CD14-positive monocyte (primary cell): ENCODE measurements around the gene MLX. TPM values are rescaled to one million over a fixed set of nuclear protein-coding genes. Genes with fewer than 3 reads are reported as not detected.
A peak's percentile ranks its signal among the peaks of the same experiment; 100 is the strongest.

Experiments used
- DNase-seq, 3 donors: peaks; one replicate each; pipeline ENCODE4 v3.0.0-alpha.2; 2011 to 2022
- H2AFZ ChIP-seq: 2 replicates; pipeline ENCODE4 v1.6.0; 2012; ENCODE audit warnings: mild to moderate bottlenecking, low read depth, low read length, inconsistent platforms; ENCODE audit not compliant: insufficient read depth, poor library complexity, severe bottlenecking
- H3K27ac ChIP-seq, 2 donors: 1 replicate in 1 of 2; 2 replicates in 1 of 2; pipeline ENCODE4 v1.5.1; 2012 to 2013; ENCODE audit warnings: low read length in 2 of 2, control low read depth in 1 of 2, inconsistent platforms in 1 of 2, low read depth in 1 of 2, mild to moderate bottlenecking in 1 of 2
- H3K27me3 ChIP-seq, 2 donors: one replicate each; pipeline versions ENCODE4 v1.6.0 to v1.6.1; 2011 to 2013; ENCODE audit warnings: low read length in 2 of 2; ENCODE audit not compliant: control insufficient read depth in 2 of 2, insufficient read depth in 2 of 2
- H3K36me3 ChIP-seq, 2 donors: replicated peaks in 1 of 2; 1 replicate in 1 of 2; 2 replicates in 1 of 2; pipeline versions ENCODE4 v1.5.1 to v1.6.1; 2012 to 2013; ENCODE audit warnings: low read length in 2 of 2, control low read depth in 1 of 2, inconsistent platforms in 1 of 2, mild to moderate bottlenecking in 1 of 2; ENCODE audit not compliant: insufficient read depth in 2 of 2, control insufficient read depth in 1 of 2
- H3K4me1 ChIP-seq, 2 donors: 1 replicate in 1 of 2; 2 replicates in 1 of 2; pipeline versions ENCODE4 v1.5.1 to v1.6.1; 2012 to 2013; ENCODE audit warnings: low read length in 2 of 2, control low read depth in 1 of 2, inconsistent platforms in 1 of 2, mild to moderate bottlenecking in 1 of 2, moderate library complexity in 1 of 2; ENCODE audit not compliant: insufficient read depth in 2 of 2, control insufficient read depth in 1 of 2
- H3K4me2 ChIP-seq: replicated peaks from 2 replicates; pipeline ENCODE3; 2012; ENCODE audit warnings: low read length, moderate library complexity, mild to moderate bottlenecking; ENCODE audit not compliant: poor library complexity, severe bottlenecking; ENCODE audit errors: extremely low read depth
- H3K4me3 ChIP-seq, 3 experiments: fragments of 200-600 bp in 1 of 3; sonication (generic) in 1 of 3; replicated peaks in 1 of 3; 1 replicate in 2 of 3; 2 replicates in 1 of 3; pipeline ENCODE4 v1.5.1; 2011 to 2013; ENCODE audit warnings: low read length in 3 of 3, mild to moderate bottlenecking in 3 of 3, control low read depth in 2 of 3, low read depth in 2 of 3, inconsistent platforms in 1 of 3, moderate library complexity in 1 of 3
- H3K79me2 ChIP-seq: 2 replicates; pipeline ENCODE4 v1.6.0; 2012; ENCODE audit warnings: mild to moderate bottlenecking, control low read depth, inconsistent platforms, low read length, moderate library complexity; ENCODE audit not compliant: insufficient read depth
- H3K9ac ChIP-seq: 2 replicates; pipeline ENCODE4 v1.6.0; 2017; ENCODE audit warnings: low read length, mild to moderate bottlenecking; ENCODE audit not compliant: insufficient read depth, poor library complexity, severe bottlenecking
- H3K9me3 ChIP-seq, 2 donors: replicated peaks in 1 of 2; 1 replicate in 1 of 2; 2 replicates in 1 of 2; pipeline versions ENCODE4 v1.5.1 to v1.6.1; 2012 to 2013; ENCODE audit warnings: low read length in 2 of 2, control low read depth in 1 of 2; ENCODE audit not compliant: control insufficient read depth in 1 of 2, insufficient read depth in 1 of 2
- H4K20me1 ChIP-seq: 2 replicates; pipeline ENCODE4 v1.6.0; 2012; ENCODE audit warnings: mild to moderate bottlenecking, low read length, control low read depth, moderate library complexity; ENCODE audit not compliant: insufficient read depth
- H3K27ac Mint-ChIP-seq, 7 donors: one replicate each; pipeline ENCODE4 v1.8.0; 2020; ENCODE audit warnings: mild to moderate bottlenecking in 7 of 7, mixed read lengths in 7 of 7, moderate library complexity in 6 of 7, inconsistent platforms in 2 of 7
- H3K27me3 Mint-ChIP-seq, 3 donors: one replicate each; pipeline ENCODE4 v1.8.0; 2021 to 2022; ENCODE audit warnings: low read depth in 3 of 3, mild to moderate bottlenecking in 3 of 3, mixed read lengths in 3 of 3, moderate library complexity in 3 of 3, inconsistent platforms in 1 of 3
- H3K36me3 Mint-ChIP-seq, 2 donors: one replicate each; pipeline ENCODE4 v1.8.0; 2020; ENCODE audit warnings: mixed read lengths in 2 of 2, inconsistent platforms in 1 of 2, mild to moderate bottlenecking in 1 of 2
- H3K4me1 Mint-ChIP-seq: one replicate; pipeline ENCODE4 v1.8.0; 2020; ENCODE audit warnings: mild to moderate bottlenecking, mixed read lengths
- H3K4me3 Mint-ChIP-seq, 2 donors: one replicate each; pipeline ENCODE4 v1.8.0; 2020; ENCODE audit warnings: mild to moderate bottlenecking in 2 of 2, mixed read lengths in 2 of 2, moderate library complexity in 1 of 2
- H3K9me3 Mint-ChIP-seq, 7 donors: one replicate each; pipeline ENCODE4 v1.8.0; 2020 to 2022; ENCODE audit warnings: mixed read lengths in 7 of 7, mild to moderate bottlenecking in 6 of 7, moderate library complexity in 6 of 7, inconsistent platforms in 2 of 7
- WGBS: methylation state at CpG from one replicate; pipeline ENCODE4 v1.1.5; 2013; ENCODE audit warnings: missing lambda C conversion rate; ENCODE audit not compliant: insufficient coverage; 5-methylcytosine and 5-hydroxymethylcytosine counted together
- intact Hi-C, 2 donors: fragments of 100-400 bp; cut with micrococcal nuclease; formaldehyde crosslinking; loops; one replicate each; pipeline versions ENCODE4 v1.15.0 to v1.15.1; 2023
- polyA plus RNA-seq, 3 donors: library from polyadenylated mRNA; depleted of rRNA in 1 of 3; unstranded in 2 of 3; stranded (reverse) in 1 of 3; fragments of 300-500 nt in 2 of 3; fragments of >200 nt in 1 of 3; fragmentation: Illumina TruSeq in 2 of 3; gene quantifications; 1 replicate in 2 of 3; 2 replicates in 1 of 3; pipeline ENCODE4 v1.2.3, GENCODE V29; 2012 to 2021
- TF ChIP-seq, protein P1 (sequence below): fragments of 200-600 bp; IDR thresholded peaks from one replicate; pipeline ENCODE4 v1.8.0; 2022; ENCODE audit warnings: antibody characterized with exemption, mild to moderate bottlenecking

MLX gene
- polyA plus RNA-seq, 3 donors = 61.4 to 106 (median 63.5) TPM

- peaks cover 63 to 74% of the 10 kb centered on the region in 2 donors for H3K36me3 Mint-ChIP-seq
- H3K27ac ChIP-seq = no peak overlapping the region
- H3K4me2 ChIP-seq = no peak overlapping the region
- no peaks in the 10 kb centered on the region for H3K9me3 ChIP-seq
- H3K4me3 Mint-ChIP-seq = no peak overlapping the region
- H3K4me3 ChIP-seq = no peak overlapping the region
- H3K9ac ChIP-seq = no peak overlapping the region
- TF ChIP-seq, protein P1, sequence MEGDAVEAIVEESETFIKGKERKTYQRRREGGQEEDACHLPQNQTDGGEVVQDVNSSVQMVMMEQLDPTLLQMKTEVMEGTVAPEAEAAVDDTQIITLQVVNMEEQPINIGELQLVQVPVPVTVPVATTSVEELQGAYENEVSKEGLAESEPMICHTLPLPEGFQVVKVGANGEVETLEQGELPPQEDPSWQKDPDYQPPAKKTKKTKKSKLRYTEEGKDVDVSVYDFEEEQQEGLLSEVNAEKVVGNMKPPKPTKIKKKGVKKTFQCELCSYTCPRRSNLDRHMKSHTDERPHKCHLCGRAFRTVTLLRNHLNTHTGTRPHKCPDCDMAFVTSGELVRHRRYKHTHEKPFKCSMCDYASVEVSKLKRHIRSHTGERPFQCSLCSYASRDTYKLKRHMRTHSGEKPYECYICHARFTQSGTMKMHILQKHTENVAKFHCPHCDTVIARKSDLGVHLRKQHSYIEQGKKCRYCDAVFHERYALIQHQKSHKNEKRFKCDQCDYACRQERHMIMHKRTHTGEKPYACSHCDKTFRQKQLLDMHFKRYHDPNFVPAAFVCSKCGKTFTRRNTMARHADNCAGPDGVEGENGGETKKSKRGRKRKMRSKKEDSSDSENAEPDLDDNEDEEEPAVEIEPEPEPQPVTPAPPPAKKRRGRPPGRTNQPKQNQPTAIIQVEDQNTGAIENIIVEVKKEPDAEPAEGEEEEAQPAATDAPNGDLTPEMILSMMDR = no peak
- no peak overlapping the region for H2AFZ ChIP-seq
- intact Hi-C loops = no loop called here
- peak overlapping the region in 1 of 7 donors; percentile 16 for H3K27ac Mint-ChIP-seq
- H3K27me3 ChIP-seq = no peaks in the 10 kb centered on the region
- H3K4me1 Mint-ChIP-seq = peaks cover 42% of the 10 kb centered on the region
- H3K36me3 ChIP-seq = peaks cover 52 to 71% of the 10 kb centered on the region in 2 donors
- no peak for DNase-seq
- WGBS = 96% methylated on average over 10 of the region's 10 CpGs
- H3K79me2 ChIP-seq = peaks cover 4% of the 10 kb centered on the region
- peaks cover 10% of the 10 kb centered on the region for H4K20me1 ChIP-seq
- H3K9me3 Mint-ChIP-seq = peaks cover 0 to 2% (median 0%) of the 10 kb centered on the region in 7 donors
- peaks cover 38 to 42% of the 10 kb centered on the region in 2 donors for H3K4me1 ChIP-seq
- H3K27me3 Mint-ChIP-seq = no peaks in the 10 kb centered on the region
These were observed 14.9 kb downstream of the MLX start for GRCh38 chr17:42581744-42582270.

GRCh38 chr17:42584880-42585279 is 18.0 kb downstream of the MLX start:
- Mint-ChIP-seq H3K27me3 (peaks cover 0 to 3% (median 0%) of the 10 kb centered on the region in 3 donors), H3K4me3 (peak overlapping the region in 1 of 2 donors; percentile 61), H3K36me3 (peaks cover 87 to 94% of the 10 kb centered on the region in 2 donors), H3K4me1 (peaks cover 25% of the 10 kb centered on the region), H3K27ac (peak overlapping the region; percentile 84 to 94 (median 93)), H3K9me3 (no peaks in the 10 kb centered on the region)
- H3K27ac ChIP-seq = peak overlapping the region; percentile 55 to 74
- no peaks in the 10 kb centered on the region for H3K79me2 ChIP-seq
- H3K9me3 ChIP-seq = no peaks in the 10 kb centered on the region
- H3K4me2 ChIP-seq = peak overlapping the region; percentile 42
- peaks cover 16 to 19% of the 10 kb centered on the region in 2 donors for H3K4me1 ChIP-seq
- TF ChIP-seq, protein P1 = no peak
- H3K27me3 ChIP-seq = no peaks in the 10 kb centered on the region
- no peak overlapping the region for H2AFZ ChIP-seq
- intact Hi-C loops = no loop called here
- H4K20me1 ChIP-seq = peaks cover 4% of the 10 kb centered on the region
- WGBS = 42% methylated on average over 7 of the region's 9 CpGs
- H3K36me3 ChIP-seq = peaks cover 78 to 96% of the 10 kb centered on the region in 2 donors
- peak; percentile 54 to 75 (median 73) for DNase-seq
- peak overlapping the region in 1 of 3 experiments; percentile 32 for H3K4me3 ChIP-seq
- H3K9ac ChIP-seq = no peak overlapping the region
